ENCODE results near the gene ZAP70.

The ZAP70 gene

GRCh38 chr2:97788986-97789644, 75.7 kb downstream of the ZAP70 start:
- DNase-seq (ENCODE audit: low spot score) = no peak

Measured in hepatic stellate cell (primary cell).